SK-N-SH treated with all-trans-retinoic acid at 6 μM for 48 hours (cell line): ENCODE measurements around the gene SPEN.

Experiments
- ATAC-seq: fragments of 200-7000 bp; cut with Tn5 transposase; 3 replicates; pipeline ENCODE4 v1.9.1; 2020; ENCODE audit warnings: mild to moderate bottlenecking, moderate library complexity
- ARNTL ChIP-seq: fragments of 450-650 bp; formaldehyde crosslinking; IDR thresholded peaks from 2 replicates; pipeline ENCODE4 v1.5.0; 2020; ENCODE audit warnings: low read depth, mild to moderate bottlenecking, moderate library complexity, borderline replicate concordance
- BACH2 ChIP-seq: fragments of 250-450 bp; sonication (Bioruptor Pico); IDR thresholded peaks from 2 replicates; pipeline ENCODE4 v1.9.0; 2021; ENCODE audit warnings: mild to moderate bottlenecking, borderline replicate concordance
- CSDC2 ChIP-seq: fragments of 250-450 bp; sonication (Bioruptor Pico); IDR thresholded peaks from 2 replicates; pipeline ENCODE4 v1.5.0; 2020; ENCODE audit warnings: mild to moderate bottlenecking, moderate library complexity
- ESRRG ChIP-seq: fragments of 250-450 bp; sonication (Bioruptor Pico); IDR thresholded peaks from 2 replicates; pipeline ENCODE4 v1.6.1; 2021; ENCODE audit warnings: mild to moderate bottlenecking
- ISL1 ChIP-seq: fragments of 250-450 bp; sonication (Bioruptor Pico); IDR thresholded peaks from 2 replicates; pipeline ENCODE4 v2.1.2; 2022; ENCODE audit warnings: mild to moderate bottlenecking, moderate library complexity
- OSR1 ChIP-seq: fragments of 250-450 bp; sonication (Bioruptor Pico); IDR thresholded peaks from 2 replicates; pipeline ENCODE4 v1.8.0; 2022; ENCODE audit warnings: moderate library complexity, mild to moderate bottlenecking, inconsistent platforms
- PPARA ChIP-seq: fragments of 250-450 bp; sonication (Bioruptor Pico); IDR thresholded peaks from 2 replicates; pipeline ENCODE4 v1.5.0; 2020; ENCODE audit warnings: mild to moderate bottlenecking, borderline replicate concordance
- RARB ChIP-seq: fragments of 250-450 bp; sonication (Bioruptor Pico); IDR thresholded peaks from 2 replicates; pipeline ENCODE4 v1.8.0; 2021; ENCODE audit warnings: mild to moderate bottlenecking, moderate library complexity
- SNAI2 ChIP-seq: fragments of 250-450 bp; sonication (Bioruptor Pico); IDR thresholded peaks from 2 replicates; pipeline ENCODE4 v1.5.0; 2020; ENCODE audit warnings: mild to moderate bottlenecking, moderate library complexity
- TCF4 ChIP-seq: fragments of 250-450 bp; sonication (Bioruptor Pico); IDR thresholded peaks from 2 replicates; pipeline ENCODE4 v1.8.0; 2021; ENCODE audit warnings: mild to moderate bottlenecking, moderate library complexity, borderline replicate concordance
- TOX ChIP-seq: fragments of 250-450 bp; sonication (Bioruptor Pico); IDR thresholded peaks from 2 replicates; pipeline ENCODE4 v1.8.0; 2021; ENCODE audit warnings: mild to moderate bottlenecking, moderate library complexity, borderline replicate concordance
- ZC3H10 ChIP-seq: fragments of 250-450 bp; sonication (Bioruptor Pico); IDR thresholded peaks from 2 replicates; pipeline ENCODE4 v1.5.1; 2021; ENCODE audit warnings: mild to moderate bottlenecking, moderate library complexity
- ZFP3 ChIP-seq: fragments of 250-450 bp; sonication (Bioruptor Pico); IDR thresholded peaks from 2 replicates; pipeline ENCODE4 v1.5.0; 2020; ENCODE audit warnings: mild to moderate bottlenecking, moderate library complexity
- ZFP30 ChIP-seq: fragments of 450-650 bp; formaldehyde crosslinking; IDR thresholded peaks from 2 replicates; pipeline ENCODE4 v1.5.0; 2022; ENCODE audit warnings: mild to moderate bottlenecking, moderate library complexity
- ZNF565 ChIP-seq: fragments of 450-650 bp; formaldehyde crosslinking; conservative IDR thresholded peaks from 2 replicates; pipeline ENCODE4 v1.5.0; 2020; ENCODE audit warnings: low read depth, mild to moderate bottlenecking, moderate library complexity
- ZNF70 ChIP-seq: fragments of 450-650 bp; formaldehyde crosslinking; IDR thresholded peaks from 2 replicates; pipeline ENCODE4 v1.5.0; 2020; ENCODE audit warnings: mild to moderate bottlenecking, moderate library complexity
- ZNF8 ChIP-seq: fragments of 450-650 bp; formaldehyde crosslinking; IDR thresholded peaks from 2 replicates; pipeline ENCODE4 v1.5.0; 2020; ENCODE audit warnings: mild to moderate bottlenecking, moderate library complexity
- TF ChIP-seq, protein P1 (sequence below): fragments of 250-450 bp; sonication (Bioruptor Pico); IDR thresholded peaks from 2 replicates; pipeline ENCODE4 v1.8.0; 2021; ENCODE audit warnings: low read depth, mild to moderate bottlenecking, moderate library complexity, borderline replicate concordance
- TF ChIP-seq, protein P2 (sequence below): fragments of 250-450 bp; sonication (Bioruptor Pico); IDR thresholded peaks from 2 replicates; pipeline ENCODE4 v1.5.1; 2021; ENCODE audit warnings: mild to moderate bottlenecking, moderate library complexity
- TF ChIP-seq, protein P3 (sequence below): fragments of 250-450 bp; sonication (Bioruptor Pico); IDR thresholded peaks from 2 replicates; pipeline ENCODE4 v1.8.0; 2020; ENCODE audit warnings: mild to moderate bottlenecking, moderate library complexity, borderline replicate concordance
- TF ChIP-seq, protein P4 (sequence below): fragments of 250-450 bp; sonication (Bioruptor Pico); IDR thresholded peaks from 2 replicates; pipeline ENCODE4 v1.5.1; 2020; ENCODE audit warnings: low read depth, mild to moderate bottlenecking, moderate library complexity

Gene SPEN

DNA sequence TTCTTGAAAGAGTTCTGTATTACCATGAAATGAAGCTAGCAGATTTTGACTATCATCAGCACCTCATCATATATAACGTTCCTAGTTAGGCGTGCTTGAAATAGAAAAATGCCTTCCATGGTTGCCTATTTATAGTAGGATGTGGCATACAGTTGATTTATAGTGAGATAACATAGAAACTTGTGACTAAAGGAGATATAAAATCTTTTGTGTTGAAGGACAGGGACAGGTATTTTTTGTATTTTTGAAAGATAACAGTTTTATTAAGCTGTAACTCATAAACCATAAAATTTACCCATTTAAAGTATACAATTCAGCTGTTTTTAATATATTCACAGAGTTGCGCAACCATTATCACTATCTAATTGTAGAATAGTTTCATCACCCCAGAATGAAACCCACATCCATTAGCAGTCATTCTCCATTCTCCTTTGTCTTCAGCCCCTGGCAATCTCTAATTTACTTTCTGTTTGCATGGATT is 19.3 kb downstream of the SPEN start:
- no peak for TF ChIP-seq PPARA (CRISPR knock-in tag)
- TF ChIP-seq, all 23 proteins: peak for 0
- ATAC-seq = no peak

DNA sequence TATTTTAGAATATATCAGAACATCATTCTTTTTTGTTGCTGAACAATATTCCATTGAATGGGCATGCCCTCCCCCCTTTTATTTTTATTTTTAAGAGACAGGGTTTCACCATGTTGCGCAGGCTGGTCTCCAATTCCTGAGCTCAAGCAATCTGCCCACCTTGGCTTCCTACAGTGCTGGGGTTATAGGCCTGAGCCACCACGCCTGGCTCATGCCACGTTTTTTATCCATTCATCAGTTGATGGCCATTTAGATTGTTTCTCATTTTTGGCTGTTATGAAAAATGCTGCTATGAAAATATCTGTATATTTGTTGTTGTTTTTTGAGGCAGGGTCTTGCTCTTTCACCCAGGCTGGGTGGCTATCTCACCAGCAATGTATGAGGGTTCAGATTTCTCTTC is 19.8 kb downstream of the SPEN start:
- no peak for ATAC-seq
- TF ChIP-seq CSDC2 (no peak), ZFP30 (CRISPR knock-in tag) (no peak), ESRRG (CRISPR knock-in tag) (no peak), PPARA (CRISPR knock-in tag) (no peak), RARB (no peak), ZC3H10 (no peak), ZFP3 (CRISPR knock-in tag) (no peak), SNAI2 (CRISPR knock-in tag) (no peak)
- TF ChIP-seq, protein P1, sequence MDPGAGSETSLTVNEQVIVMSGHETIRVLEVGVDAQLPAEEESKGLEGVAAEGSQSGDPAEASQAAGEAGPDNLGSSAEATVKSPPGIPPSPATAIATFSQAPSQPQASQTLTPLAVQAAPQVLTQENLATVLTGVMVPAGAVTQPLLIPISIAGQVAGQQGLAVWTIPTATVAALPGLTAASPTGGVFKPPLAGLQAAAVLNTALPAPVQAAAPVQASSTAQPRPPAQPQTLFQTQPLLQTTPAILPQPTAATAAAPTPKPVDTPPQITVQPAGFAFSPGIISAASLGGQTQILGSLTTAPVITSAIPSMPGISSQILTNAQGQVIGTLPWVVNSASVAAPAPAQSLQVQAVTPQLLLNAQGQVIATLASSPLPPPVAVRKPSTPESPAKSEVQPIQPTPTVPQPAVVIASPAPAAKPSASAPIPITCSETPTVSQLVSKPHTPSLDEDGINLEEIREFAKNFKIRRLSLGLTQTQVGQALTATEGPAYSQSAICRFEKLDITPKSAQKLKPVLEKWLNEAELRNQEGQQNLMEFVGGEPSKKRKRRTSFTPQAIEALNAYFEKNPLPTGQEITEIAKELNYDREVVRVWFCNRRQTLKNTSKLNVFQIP (CRISPR knock-in tag) = no peak

DNA sequence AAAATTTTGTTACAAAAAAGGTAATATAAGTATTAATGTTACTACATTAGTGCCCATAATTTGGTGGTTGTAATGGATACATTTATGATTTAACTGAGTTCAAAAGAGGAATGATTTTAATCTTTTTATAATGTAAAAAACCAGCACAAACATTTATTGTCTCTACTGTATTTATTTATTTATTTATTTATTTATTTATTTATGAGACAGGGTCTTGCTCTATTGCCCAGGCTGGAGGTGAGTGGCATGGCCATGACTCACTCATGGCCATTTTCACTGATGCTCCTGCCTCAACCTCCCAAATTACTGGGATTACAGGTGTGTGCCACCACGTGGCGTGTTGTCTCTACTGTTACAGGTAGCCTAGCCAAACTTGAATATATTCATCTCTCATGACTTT is 21.9 kb downstream of the SPEN start:
- no peak for TF ChIP-seq ARNTL (CRISPR knock-in tag)
- TF ChIP-seq, protein P1 (CRISPR knock-in tag) = no peak
- TF ChIP-seq, all 23 proteins: peak for 0
- ATAC-seq = no peak

DNA sequence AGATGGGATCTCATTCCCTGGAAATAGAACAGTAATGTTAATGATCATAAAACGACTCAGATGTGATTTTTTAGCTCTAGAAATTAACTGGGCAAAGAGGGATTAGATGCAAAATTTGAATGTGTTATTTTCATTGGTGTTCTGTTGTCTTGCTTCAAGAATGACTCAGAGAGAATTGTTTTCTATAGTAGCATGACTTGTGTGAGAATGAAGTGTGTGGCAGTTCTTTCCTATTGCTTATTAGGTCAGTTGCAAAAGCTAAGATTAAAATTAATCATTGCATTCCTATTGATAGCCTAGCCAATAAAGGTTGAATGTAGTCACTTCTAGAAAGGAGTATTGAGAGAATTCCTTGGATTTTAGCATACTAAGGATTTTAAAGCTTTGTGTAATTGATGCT is 22.9 kb downstream of the SPEN start:
- TF ChIP-seq BACH2 (CRISPR knock-in tag) (no peak), SNAI2 (CRISPR knock-in tag) (no peak), ZFP30 (CRISPR knock-in tag) (no peak), ZNF565 (CRISPR knock-in tag) (no peak), ESRRG (CRISPR knock-in tag) (no peak), ZNF70 (CRISPR knock-in tag) (no peak), ZC3H10 (no peak), OSR1 (CRISPR knock-in tag) (no peak), TCF4 (no peak), ZNF8 (no peak), ISL1 (CRISPR knock-in tag) (no peak), PPARA (CRISPR knock-in tag) (no peak), CSDC2 (no peak), RARB (no peak), TOX (CRISPR knock-in tag) (no peak), ARNTL (CRISPR knock-in tag) (no peak)
- TF ChIP-seq, protein P1 (CRISPR knock-in tag) = no peak
- TF ChIP-seq, protein P2, sequence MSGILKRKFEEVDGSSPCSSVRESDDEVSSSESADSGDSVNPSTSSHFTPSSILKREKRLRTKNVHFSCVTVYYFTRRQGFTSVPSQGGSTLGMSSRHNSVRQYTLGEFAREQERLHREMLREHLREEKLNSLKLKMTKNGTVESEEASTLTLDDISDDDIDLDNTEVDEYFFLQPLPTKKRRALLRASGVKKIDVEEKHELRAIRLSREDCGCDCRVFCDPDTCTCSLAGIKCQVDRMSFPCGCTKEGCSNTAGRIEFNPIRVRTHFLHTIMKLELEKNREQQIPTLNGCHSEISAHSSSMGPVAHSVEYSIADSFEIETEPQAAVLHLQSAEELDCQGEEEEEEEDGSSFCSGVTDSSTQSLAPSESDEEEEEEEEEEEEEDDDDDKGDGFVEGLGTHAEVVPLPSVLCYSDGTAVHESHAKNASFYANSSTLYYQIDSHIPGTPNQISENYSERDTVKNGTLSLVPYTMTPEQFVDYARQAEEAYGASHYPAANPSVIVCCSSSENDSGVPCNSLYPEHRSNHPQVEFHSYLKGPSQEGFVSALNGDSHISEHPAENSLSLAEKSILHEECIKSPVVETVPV (CRISPR knock-in tag) = no peak
- TF ChIP-seq, protein P3, sequence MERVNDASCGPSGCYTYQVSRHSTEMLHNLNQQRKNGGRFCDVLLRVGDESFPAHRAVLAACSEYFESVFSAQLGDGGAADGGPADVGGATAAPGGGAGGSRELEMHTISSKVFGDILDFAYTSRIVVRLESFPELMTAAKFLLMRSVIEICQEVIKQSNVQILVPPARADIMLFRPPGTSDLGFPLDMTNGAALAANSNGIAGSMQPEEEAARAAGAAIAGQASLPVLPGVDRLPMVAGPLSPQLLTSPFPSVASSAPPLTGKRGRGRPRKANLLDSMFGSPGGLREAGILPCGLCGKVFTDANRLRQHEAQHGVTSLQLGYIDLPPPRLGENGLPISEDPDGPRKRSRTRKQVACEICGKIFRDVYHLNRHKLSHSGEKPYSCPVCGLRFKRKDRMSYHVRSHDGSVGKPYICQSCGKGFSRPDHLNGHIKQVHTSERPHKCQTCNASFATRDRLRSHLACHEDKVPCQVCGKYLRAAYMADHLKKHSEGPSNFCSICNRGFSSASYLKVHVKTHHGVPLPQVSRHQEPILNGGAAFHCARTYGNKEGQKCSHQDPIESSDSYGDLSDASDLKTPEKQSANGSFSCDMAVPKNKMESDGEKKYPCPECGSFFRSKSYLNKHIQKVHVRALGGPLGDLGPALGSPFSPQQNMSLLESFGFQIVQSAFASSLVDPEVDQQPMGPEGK (CRISPR knock-in tag) = no peak
- TF ChIP-seq, protein P4, sequence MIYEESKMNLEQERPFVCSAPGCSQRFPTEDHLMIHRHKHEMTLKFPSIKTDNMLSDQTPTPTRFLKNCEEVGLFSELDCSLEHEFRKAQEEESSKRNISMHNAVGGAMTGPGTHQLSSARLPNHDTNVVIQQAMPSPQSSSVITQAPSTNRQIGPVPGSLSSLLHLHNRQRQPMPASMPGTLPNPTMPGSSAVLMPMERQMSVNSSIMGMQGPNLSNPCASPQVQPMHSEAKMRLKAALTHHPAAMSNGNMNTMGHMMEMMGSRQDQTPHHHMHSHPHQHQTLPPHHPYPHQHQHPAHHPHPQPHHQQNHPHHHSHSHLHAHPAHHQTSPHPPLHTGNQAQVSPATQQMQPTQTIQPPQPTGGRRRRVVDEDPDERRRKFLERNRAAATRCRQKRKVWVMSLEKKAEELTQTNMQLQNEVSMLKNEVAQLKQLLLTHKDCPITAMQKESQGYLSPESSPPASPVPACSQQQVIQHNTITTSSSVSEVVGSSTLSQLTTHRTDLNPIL = no peak
- ATAC-seq = no peak
